H1 (cell line): ENCODE results near the gene ZNF681. TPM values are rescaled to one million over a fixed set of nuclear protein-coding genes. Genes with fewer than 3 reads are reported as not detected.

Experiments
- CTCF ChIA-PET: fragments of 300-600 bp; sonication (Branson Sonifier 250); formaldehyde crosslinking; loops from one replicate; lab custom pipeline; 2021; ENCODE audit not compliant: partially characterized antibody; lab: Charles Lee
- POLR2A ChIA-PET: fragments of 300-600 bp; sonication (Branson Sonifier 250); formaldehyde crosslinking; loops from one replicate; lab custom pipeline; 2021; ENCODE audit warnings: inconsistent platforms; ENCODE audit not compliant: partially characterized antibody; lab: Charles Lee
- DNase-seq, 2 experiments: peaks; one replicate each; pipeline versions ENCODE4 v3.0.0 to v3.0.0-alpha.2; 2010 to 2022; ENCODE audit warnings: low spot score in 2 of 2, low read depth in 1 of 2, mixed read lengths in 1 of 2
- FAIRE-seq: peaks from 2 replicates; lab custom pipeline; 2011; peaks lifted over from hg19 to GRCh38; lab: Jason Lieb, UNC
- H2AFZ ChIP-seq: 2 replicates; pipeline ENCODE4 v1.8.1; 2012; ENCODE audit warnings: low read length, inconsistent platforms
- H2AK5ac ChIP-seq: 2 replicates; pipeline ENCODE4 v1.6.1; 2013; ENCODE audit warnings: low read depth, low read length
- H2BK120ac ChIP-seq: replicated peaks from 2 replicates; pipeline ENCODE3; 2013; ENCODE audit warnings: low read depth, low read length, inconsistent platforms
- H2BK12ac ChIP-seq: 2 replicates; pipeline ENCODE4 v1.6.1; 2013; ENCODE audit warnings: low read depth, low read length
- H2BK15ac ChIP-seq: 2 replicates; pipeline ENCODE4 v1.6.1; 2013; ENCODE audit warnings: low read length
- H2BK20ac ChIP-seq: 2 replicates; pipeline ENCODE4 v1.6.1; 2013; ENCODE audit warnings: low read length
- H2BK5ac ChIP-seq: 2 replicates; pipeline ENCODE4 v1.6.1; 2013; ENCODE audit warnings: low read depth, low read length
- H3K14ac ChIP-seq: 2 replicates; pipeline ENCODE4 v1.6.1; 2013; ENCODE audit warnings: inconsistent platforms; ENCODE audit not compliant: insufficient read length
- H3K18ac ChIP-seq: 2 replicates; pipeline ENCODE4 v1.6.1; 2013; ENCODE audit warnings: low read length; ENCODE audit errors: extremely low read depth
- H3K23ac ChIP-seq: 2 replicates; pipeline ENCODE4 v1.6.1; 2013; ENCODE audit warnings: inconsistent platforms; ENCODE audit not compliant: insufficient read length
- H3K23me2 ChIP-seq: 2 replicates; pipeline ENCODE4 v1.6.1; 2013; ENCODE audit warnings: low read depth, low read length
- H3K27ac ChIP-seq: 2 replicates; pipeline ENCODE4 v1.6.1; 2011; ENCODE audit warnings: low read depth, low read length, inconsistent platforms
- H3K27me3 ChIP-seq, 4 experiments: replicated peaks in 1 of 4; 1 replicate in 1 of 4; 2 replicates in 3 of 4; pipeline versions ENCODE4 v1.6.1 to v1.8.1; 2011 to 2013; ENCODE audit warnings: low read length in 3 of 4, mild to moderate bottlenecking in 3 of 4, inconsistent platforms in 2 of 4, mixed read lengths in 2 of 4, moderate library complexity in 1 of 4; ENCODE audit not compliant: control insufficient read depth in 3 of 4, insufficient read depth in 3 of 4; ENCODE audit errors: extremely low read depth in 1 of 4
- H3K36me3 ChIP-seq, 4 experiments: 2 replicates each; pipeline versions ENCODE4 v1.6.1 to v1.8.1; 2011 to 2013; ENCODE audit warnings: mild to moderate bottlenecking in 4 of 4, low read length in 3 of 4, moderate library complexity in 2 of 4, control low read depth in 1 of 4, inconsistent platforms in 1 of 4; ENCODE audit not compliant: insufficient read depth in 4 of 4, control insufficient read depth in 2 of 4
- H3K4ac ChIP-seq: replicated peaks from 2 replicates; pipeline ENCODE3; 2013; ENCODE audit warnings: low read length, low read depth, mixed read lengths, inconsistent platforms; ENCODE audit not compliant: insufficient read length
- H3K4me1 ChIP-seq, 4 experiments: replicated peaks in 1 of 4; 1 replicate in 1 of 4; 2 replicates in 3 of 4; pipeline versions ENCODE4 v1.6.1 to v1.8.1; 2011 to 2013; ENCODE audit warnings: low read length in 3 of 4, inconsistent platforms in 2 of 4, mixed read lengths in 1 of 4; ENCODE audit not compliant: insufficient read depth in 4 of 4, control insufficient read depth in 3 of 4
- H3K4me2 ChIP-seq, 2 experiments: 2 replicates each; pipeline versions ENCODE4 v1.6.1 to v1.8.1; 2011 to 2013; ENCODE audit warnings: low read depth in 2 of 2, low read length in 2 of 2, control low read depth in 1 of 2, inconsistent platforms in 1 of 2, mild to moderate bottlenecking in 1 of 2; ENCODE audit not compliant: insufficient read depth in 1 of 2
- H3K4me3 ChIP-seq, 4 experiments: fragments of 200-600, 300-600 bp in 1 of 4; sonication (generic), shearing (Covaris generic), sonication (Bioruptor Twin) in 1 of 4; 2 replicates each; pipeline versions ENCODE4 v1.5.1 to v1.8.1; 2011 to 2016; ENCODE audit warnings: low read length in 4 of 4, low read depth in 3 of 4, control low read depth in 2 of 4, inconsistent platforms in 2 of 4, mild to moderate bottlenecking in 2 of 4, mixed read lengths in 1 of 4, moderate library complexity in 1 of 4; ENCODE audit not compliant: insufficient read depth in 2 of 4; ENCODE audit errors: extremely low read depth in 1 of 4
- H3K56ac ChIP-seq: replicated peaks from 2 replicates; pipeline ENCODE3; 2013; ENCODE audit warnings: low read depth, mild to moderate bottlenecking, mixed read lengths, low read length, inconsistent platforms; ENCODE audit not compliant: insufficient read length
- H3K79me1 ChIP-seq: 2 replicates; pipeline ENCODE4 v1.6.1; 2013; ENCODE audit warnings: low read depth, low read length, control low read depth
- H3K79me2 ChIP-seq, 2 experiments: 2 replicates each; pipeline versions ENCODE4 v1.6.1 to v1.8.1; 2012 to 2013; ENCODE audit warnings: low read length in 2 of 2, mild to moderate bottlenecking in 2 of 2, inconsistent platforms in 1 of 2; ENCODE audit not compliant: insufficient read depth in 2 of 2, control insufficient read depth in 1 of 2
- H3K9ac ChIP-seq, 4 experiments: replicated peaks in 1 of 4; 1 replicate in 1 of 4; 2 replicates in 3 of 4; pipeline versions ENCODE4 v1.6.1 to v1.8.1; 2011 to 2013; ENCODE audit warnings: low read depth in 3 of 4, low read length in 3 of 4, control low read depth in 2 of 4, mild to moderate bottlenecking in 2 of 4, moderate library complexity in 2 of 4, inconsistent platforms in 1 of 4; ENCODE audit errors: extremely low read depth in 1 of 4
- H3K9me3 ChIP-seq, 2 experiments: 2 replicates each; pipeline versions ENCODE4 v1.6.1 to v1.8.1; 2012 to 2013; ENCODE audit warnings: mild to moderate bottlenecking in 2 of 2, moderate library complexity in 2 of 2, control low read depth in 1 of 2, inconsistent platforms in 1 of 2, low read depth in 1 of 2, low read length in 1 of 2, mixed read lengths in 1 of 2; ENCODE audit not compliant: insufficient read depth in 2 of 2
- H4K20me1 ChIP-seq, 2 experiments: replicated peaks in 1 of 2; 2 replicates each; pipeline versions ENCODE3 to v1.8.1; 2011 to 2013; ENCODE audit warnings: inconsistent platforms in 2 of 2, low read length in 2 of 2, mild to moderate bottlenecking in 1 of 2; ENCODE audit not compliant: insufficient read depth in 2 of 2, control insufficient read depth in 1 of 2
- H4K5ac ChIP-seq: 2 replicates; pipeline ENCODE4 v1.6.1; 2013; ENCODE audit warnings: low read length, low read depth, mixed read lengths, inconsistent platforms; ENCODE audit not compliant: insufficient read length
- H4K8ac ChIP-seq: 2 replicates; pipeline ENCODE4 v1.8.0; 2013; ENCODE audit warnings: mild to moderate bottlenecking, moderate library complexity, low read length, inconsistent platforms; ENCODE audit not compliant: insufficient read depth; ENCODE audit errors: extremely low read depth
- H4K91ac ChIP-seq: replicated peaks from 2 replicates; pipeline ENCODE3; 2013; ENCODE audit warnings: low read length, mixed read lengths, inconsistent platforms; ENCODE audit not compliant: insufficient read length
- CBX8 ChIP-seq: fragments of 300-800, 300-1000 bp; sonication (generic); IDR thresholded peaks from 2 replicates; pipeline ENCODE4 v1.7.1; 2016; ENCODE audit warnings: low read depth, low read length, borderline replicate concordance
- E2F6 ChIP-seq: IDR thresholded peaks from 2 replicates; pipeline ENCODE4 v1.6.1; 2012; ENCODE audit warnings: inconsistent platforms
- GTF2F1 ChIP-seq: IDR thresholded peaks from 2 replicates; pipeline ENCODE4 v1.6.1; 2012; ENCODE audit warnings: low read depth, low read length, improper control_type of control experiment, borderline replicate concordance
- NRF1 ChIP-seq: IDR thresholded peaks from 2 replicates; pipeline ENCODE4 v1.6.1; 2011; ENCODE audit warnings: mild to moderate bottlenecking, low read depth, low read length, improper control_type of control experiment
- SP2 ChIP-seq: IDR thresholded peaks from 2 replicates; pipeline ENCODE4 v1.6.1; 2012; ENCODE audit warnings: mild to moderate bottlenecking, low read length, inconsistent platforms
- TCF12 ChIP-seq: IDR thresholded peaks from 2 replicates; pipeline ENCODE4 v1.6.1; 2011; ENCODE audit warnings: low read depth, mild to moderate bottlenecking, low read length
- polyA plus RNA-seq, 7 experiments: library from polyadenylated mRNA; depleted of rRNA in 3 of 7; stranded (reverse) in 5 of 7; unstranded in 2 of 7; fragments of >200 nt in 5 of 7; fragments of 200-250 nt in 2 of 7; gene quantifications; 1 replicate in 5 of 7; 2 replicates in 1 of 7; 4 replicates in 1 of 7; pipeline versions ENCODE4 v1.2.1 to v1.2.3, GENCODE V29; 2011 to 2013; ENCODE audit warnings: missing spikeins in 2 of 7, mixed read lengths in 2 of 7
- total RNA-seq: library from RNA; stranded (reverse); fragmentation: NEBNext Ultra II Directional; extraction: Animal tissue kit (Norgen Biotek cat#: 25700); gene quantifications from 2 replicates; pipeline ENCODE4 v1.2.1, GENCODE V29; 2021

ZNF681 gene
- total and polyA plus RNA-seq, 2 of the 8 experiments (the other 6 are each of a cell fraction or from before 2014, with no cell fraction given): 1.1 to 6.8 TPM

GRCh38 chr19:23802290-23802689 is 43.6 kb upstream of the ZNF681 start:
- no peak overlapping the region for H3K4me2 ChIP-seq
- H3K56ac ChIP-seq: no peak overlapping the region
- H3K27ac ChIP-seq: no peak overlapping the region
- H2AK5ac ChIP-seq: no peak overlapping the region
- H3K79me2 ChIP-seq: peaks cover 0 to 48% of the 10 kb centered on the region in 2 experiments; a peak in 2 of 4 replicates
- no peak overlapping the region for H3K18ac ChIP-seq
- TF ChIP-seq E2F6 (no peak), CBX8 (no peak), NRF1 (no peak), GTF2F1 (no peak), TCF12 (no peak), SP2 (no peak)
- DNase-seq (no peak), FAIRE-seq (no peak)
- no peak overlapping the region for H3K4ac ChIP-seq
- H3K9ac ChIP-seq: no peak overlapping the region
- H3K36me3 ChIP-seq: no peaks in the 10 kb centered on the region; a peak in 1 of 8 replicates
- no peaks in the 10 kb centered on the region for H3K4me1 ChIP-seq
- CTCF ChIA-PET: no interaction called here
- no peak overlapping the region for H2BK15ac ChIP-seq
- no peaks in the 10 kb centered on the region for H4K20me1 ChIP-seq
- no peak overlapping the region for H4K5ac ChIP-seq
- peaks cover 0 to 11% of the 10 kb centered on the region in 2 experiments; a peak in 3 of 4 replicates for H3K9me3 ChIP-seq
- H2BK12ac ChIP-seq: no peak overlapping the region
- POLR2A ChIA-PET: interaction anchor here (0.6 kb wide), 1 partner anchor 104 kb away, joined by 3 read pairs; no protein-coding TSS in a partner anchor
- H3K23me2 ChIP-seq: no peaks in the 10 kb centered on the region
- no peak overlapping the region for H3K4me3 ChIP-seq
- H3K23ac ChIP-seq: no peak overlapping the region
- no peak overlapping the region for H2BK120ac ChIP-seq
- no peaks in the 10 kb centered on the region for H3K27me3 ChIP-seq
- H3K14ac ChIP-seq: no peak overlapping the region
- H2BK20ac ChIP-seq: no peak overlapping the region
- H4K8ac ChIP-seq: no peak overlapping the region
- H4K91ac ChIP-seq: no peak overlapping the region
- no peak overlapping the region for H2AFZ ChIP-seq
- no peaks in the 10 kb centered on the region for H3K79me1 ChIP-seq
- no peak overlapping the region for H2BK5ac ChIP-seq
